Right cardiac atrium (tissue), 5 donors: ENCODE data around the gene SPAST. TPM values are rescaled to one million over a fixed set of nuclear protein-coding genes. Genes with fewer than 3 reads are reported as not detected.

Experiments
- ATAC-seq, 2 donors: fragments of 200-7000 bp; cut with Tn5 transposase; one replicate each; pipeline versions ENCODE4 v1.8.0 to v1.9.1; 2020; ENCODE audit warnings: moderate library complexity in 2 of 2, mild to moderate bottlenecking in 1 of 2
- DNase-seq, 3 donors: peaks; one replicate each; pipeline ENCODE4 v3.0.0-alpha.2; 2020
- H3K27ac ChIP-seq: one replicate; pipeline ENCODE4 v1.5.1; 2013; ENCODE audit warnings: mild to moderate bottlenecking, low read length, control low read depth, moderate library complexity
- H3K27me3 ChIP-seq: one replicate; pipeline ENCODE4 v1.6.1; 2013; ENCODE audit not compliant: control insufficient read depth, insufficient read depth
- H3K4me1 ChIP-seq: one replicate; pipeline ENCODE4 v1.6.1; 2013; ENCODE audit warnings: low read length; ENCODE audit not compliant: control insufficient read depth, insufficient read depth
- H3K4me3 ChIP-seq: one replicate; pipeline ENCODE4 v1.5.1; 2013; ENCODE audit warnings: low read length, control low read depth
- H3K9me3 ChIP-seq: one replicate; pipeline ENCODE4 v1.6.1; 2013; ENCODE audit warnings: low read length; ENCODE audit not compliant: control insufficient read depth
- WGBS: extraction: QIAGEN DNeasy Blood & Tissue Kit; methylation state at CpG from one replicate; pipeline ENCODE4 v1.1.7; 2013; 5-methylcytosine and 5-hydroxymethylcytosine counted together
- intact Hi-C, 4 donors: fragments of 100-400 bp; cut with DNase I; formaldehyde crosslinking; loops; one replicate each; pipeline versions ENCODE4 v1.11.0 to v1.14.0; 2022 to 2023
- polyA plus RNA-seq: library from polyadenylated mRNA; stranded (reverse); fragments of 200-250 nt; gene quantifications from one replicate; pipeline ENCODE4 v1.2.3, GENCODE V29; 2013
- total RNA-seq, 4 donors: library from RNA; stranded (reverse); fragmentation: NEBNext Ultra II Directional; extraction: Animal tissue kit (Norgen Biotek cat#: 25700); gene quantifications; one replicate each; pipeline ENCODE4 v1.2.1, GENCODE V29; 2021
- donor health status: healthy with polysubstance abuse.
- donor health status: DM: no; HTN: yes; CAD: no.
- donor health status: DM: no; HTN: no; CAD: no.
- donor health status: DM: no; HTN: yes; CAD: no; lungs with severe emphysema.
- donor health status: DM: yes; HTN: yes; CAD: no.

Gene SPAST
- total and polyA plus RNA-seq, 5 donors = 2.4 to 9.1 (median 8.2) TPM

- Histone ChIP-seq H3K4me3 (no peak overlapping the region), H3K4me1 (peaks cover 2% of the 10 kb centered on the region), H3K27ac (no peak overlapping the region), H3K27me3 (no peaks in the 10 kb centered on the region), H3K9me3 (no peaks in the 10 kb centered on the region)
- 94% methylated on average over 8 of the region's 8 CpGs for WGBS
- ATAC-seq (no peak), DNase-seq (no peak)
- intact Hi-C loops = loop anchor here in 1 of 4 donors (5.0 kb wide), 1 partner anchor 49 kb away; the partner anchor contains the start of gene MEMO1
Measured at GRCh38 chr2:32061430-32061829, 1.9 kb upstream of the SPAST start.

- peak; percentile 70 to 86 (median 71) for DNase-seq
- H3K4me1 ChIP-seq = peaks cover 2% of the 10 kb centered on the region
- WGBS = 40% methylated on average over 13 of the region's 13 CpGs
- intact Hi-C loops = loop anchor here in 1 of 4 donors (5.0 kb wide), 1 partner anchor 50 kb away; the partner anchor contains the start of gene MEMO1
- peak; percentile 15 to 16 for ATAC-seq
- no peaks in the 10 kb centered on the region for H3K27me3 ChIP-seq
- H3K27ac ChIP-seq = peak overlapping the region; percentile 33
- H3K9me3 ChIP-seq = no peaks in the 10 kb centered on the region
- H3K4me3 ChIP-seq = peak overlapping the region; percentile 77
Measured at GRCh38 chr2:32061973-32062861, 1.1 kb upstream of the SPAST start.

- Histone ChIP-seq H3K27ac (peak overlapping the region; percentile 87), H3K4me1 (peaks cover 2% of the 10 kb centered on the region), H3K4me3 (peak overlapping the region; percentile 97), H3K27me3 (no peaks in the 10 kb centered on the region), H3K9me3 (no peaks in the 10 kb centered on the region)
- DNase-seq (no peak), ATAC-seq (peak in 1 of 2 donors; percentile 5)
- intact Hi-C loops = loop anchor here in 1 of 4 donors (5.0 kb wide), 1 partner anchor 52 kb away; the partner anchor contains the start of gene MEMO1
- WGBS = under 1% methylated on average over 40 of the region's 40 CpGs
Measured at GRCh38 chr2:32064021-32064601, 755 bp downstream of the SPAST start.

GRCh38 chr2:32064713-32065112 is 1.4 kb downstream of the SPAST start:
- Histone ChIP-seq H3K27me3 (no peaks in the 10 kb centered on the region), H3K9me3 (no peaks in the 10 kb centered on the region), H3K4me1 (peaks cover 2% of the 10 kb centered on the region), H3K4me3 (peak overlapping the region; percentile 97), H3K27ac (no peak overlapping the region)
- WGBS = 77% methylated on average over 8 of the region's 8 CpGs
- intact Hi-C loops = loop anchor here in 1 of 4 donors (5.0 kb wide), 1 partner anchor 52 kb away; the partner anchor contains the start of gene MEMO1
- DNase-seq (no peak), ATAC-seq (no peak)

- intact Hi-C loops = no loop called here
- 96% methylated on average over 2 of the region's 2 CpGs for WGBS
- Histone ChIP-seq H3K9me3 (no peaks in the 10 kb centered on the region), H3K27ac (no peak overlapping the region), H3K4me3 (no peak overlapping the region), H3K27me3 (no peaks in the 10 kb centered on the region), H3K4me1 (peaks cover 2% of the 10 kb centered on the region)
- DNase-seq = no peak
- no peak for ATAC-seq
Measured at GRCh38 chr2:32067549-32067948, 4.2 kb downstream of the SPAST start.

GRCh38 chr2:32074134-32074506 is 10.8 kb downstream of the SPAST start:
- intact Hi-C loops = no loop called here
- ATAC-seq = no peak

GRCh38 chr2:32095671-32096070 is 32.3 kb downstream of the SPAST start:
- no peak for ATAC-seq
- no peak for DNase-seq
- no peaks in the 10 kb centered on the region for H3K9me3 ChIP-seq
- WGBS = 98% methylated on average over 3 of the region's 3 CpGs
- no peaks in the 10 kb centered on the region for H3K4me1 ChIP-seq
- H3K4me3 ChIP-seq = no peak overlapping the region
- no peak overlapping the region for H3K27ac ChIP-seq
- intact Hi-C loops = no loop called here
- H3K27me3 ChIP-seq = no peaks in the 10 kb centered on the region

More at GRCh38 chr2:32074134-32074506, 10.8 kb downstream of the SPAST start:
- DNase-seq = no peak
- WGBS = 73% methylated on average over 2 of the region's 2 CpGs
- Histone ChIP-seq H3K4me3 (no peak overlapping the region), H3K27ac (no peak overlapping the region), H3K4me1 (no peaks in the 10 kb centered on the region), H3K27me3 (no peaks in the 10 kb centered on the region), H3K9me3 (no peaks in the 10 kb centered on the region)

GRCh38 chr2:32108111-32108510 is 44.8 kb downstream of the SPAST start:
- H3K27me3 ChIP-seq = no peaks in the 10 kb centered on the region
- no peak for DNase-seq

GRCh38 chr2:32118055-32118454 is 54.7 kb downstream of the SPAST start:
- Histone ChIP-seq H3K27ac (no peak overlapping the region), H3K4me1 (no peaks in the 10 kb centered on the region), H3K4me3 (no peak overlapping the region), H3K27me3 (no peaks in the 10 kb centered on the region), H3K9me3 (no peaks in the 10 kb centered on the region)
- intact Hi-C loops = no loop called here
- no peak for ATAC-seq
- no peak for DNase-seq
- 94% methylated on average over 3 of the region's 3 CpGs for WGBS

More at GRCh38 chr2:32108111-32108510, 44.8 kb downstream of the SPAST start:
- Histone ChIP-seq H3K4me1 (no peaks in the 10 kb centered on the region), H3K4me3 (no peak overlapping the region), H3K27ac (no peak overlapping the region), H3K9me3 (no peaks in the 10 kb centered on the region)
- intact Hi-C loops = no loop called here
- WGBS = 97% methylated on average over 2 of the region's 2 CpGs
- no peak for ATAC-seq

- H3K4me1 ChIP-seq = no peaks in the 10 kb centered on the region
Measured at GRCh38 chr2:32119161-32119560, 55.8 kb downstream of the SPAST start.

GRCh38 chr2:32124660-32125059 is 61.3 kb downstream of the SPAST start:
- H3K27me3 ChIP-seq = no peaks in the 10 kb centered on the region
- DNase-seq = no peak
- H3K27ac ChIP-seq = no peak overlapping the region
- no peaks in the 10 kb centered on the region for H3K9me3 ChIP-seq
- no peak overlapping the region for H3K4me3 ChIP-seq
- no peak for ATAC-seq
- no peaks in the 10 kb centered on the region for H3K4me1 ChIP-seq
- intact Hi-C loops = no loop called here

More at GRCh38 chr2:32119161-32119560, 55.8 kb downstream of the SPAST start:
- no peak overlapping the region for H3K4me3 ChIP-seq
- no peaks in the 10 kb centered on the region for H3K27me3 ChIP-seq
- intact Hi-C loops = no loop called here
- no peaks in the 10 kb centered on the region for H3K9me3 ChIP-seq
- DNase-seq (no peak), ATAC-seq (no peak)
- no peak overlapping the region for H3K27ac ChIP-seq
- 91% methylated on average over 2 of the region's 2 CpGs for WGBS
